Pancreas (tissue), 10 donors: ENCODE results near the gene WNK4. TPM values are rescaled to one million over a fixed set of nuclear protein-coding genes. Genes with fewer than 3 reads are reported as not detected.
A peak's percentile ranks its signal among the peaks of the same experiment; 100 is the strongest.

ENCODE experiments used
- ATAC-seq, 4 donors: fragments of 200-7000 bp; cut with Tn5 transposase; one replicate each; pipeline versions ENCODE4 v1.8.0 to v1.9.1; 2020; ENCODE audit warnings: mild to moderate bottlenecking in 4 of 4, moderate library complexity in 4 of 4
- DNase-seq, 6 donors: peaks; one replicate each; pipeline ENCODE4 v3.0.0-alpha.2; 2020
- FAIRE-seq: peaks from 2 replicates; lab custom pipeline; 2012; peaks lifted over from hg19 to GRCh38; lab: Jason Lieb, UNC
- H3K27ac ChIP-seq, 4 donors: fragments of 200-600 bp; sonication (generic); 1 replicate in 3 of 4; 2 replicates in 1 of 4; pipeline versions ENCODE4 v1.5.0 to v1.8.0; 2020
- H3K27me3 ChIP-seq, 4 donors: fragments of 200-600 bp; one replicate each; pipeline ENCODE4 v1.8.0; 2021
- H3K36me3 ChIP-seq, 3 donors: fragments of 200-600 bp; sonication (generic) in 1 of 3; one replicate each; pipeline versions ENCODE4 v1.5.0 to v1.8.0; 2020 to 2021
- H3K4me1 ChIP-seq, 3 donors: fragments of 200-600 bp; one replicate each; pipeline ENCODE4 v1.8.0; 2021
- H3K4me3 ChIP-seq, 4 donors: fragments of 200-600 bp; sonication (generic) in 2 of 4; one replicate each; pipeline versions ENCODE4 v1.5.0 to v1.8.0; 2020 to 2021
- H3K9me3 ChIP-seq, 4 donors: fragments of 200-600 bp; one replicate each; pipeline ENCODE4 v1.8.0; 2021
- WGBS, 2 donors: extraction: QIAGEN DNeasy Blood & Tissue Kit; methylation state at CpG; one replicate each; pipeline ENCODE4 v1.1.7; 2013; 5-methylcytosine and 5-hydroxymethylcytosine counted together
- intact Hi-C, 3 donors: fragments of 100-400 bp; cut with DNase I; formaldehyde crosslinking; loops; one replicate each; pipeline versions ENCODE4 v1.11.1 to v1.14.2; 2022
- polyA plus RNA-seq, 2 donors: library from polyadenylated mRNA; stranded (reverse); fragments of 200-250 nt; gene quantifications; one replicate each; pipeline ENCODE4 v1.2.3, GENCODE V29; 2013
- total RNA-seq, 6 donors: library from RNA; stranded (reverse); fragmentation: NEBNext Ultra II Directional in 4 of 6; extraction: Animal tissue kit (Norgen Biotek cat#: 25700) in 4 of 6; gene quantifications; one replicate each; pipeline versions ENCODE4 v1.2.1 to v1.2.4, GENCODE V29; 2021 to 2023
- TF ChIP-seq, protein P1 (sequence below), 4 donors: fragments of 200-600 bp; sonication (generic) in 3 of 4; IDR thresholded peaks; one replicate each; pipeline versions ENCODE4 v1.5.0 to v1.8.0; 2021; ENCODE audit warnings: antibody characterized with exemption in 4 of 4
- donor health status: healthy with polysubstance abuse.
- donor health status: DM: no; HTN: no; CAD: no; lungs with moderate emphysema.
- donor health status: DM: no; HTN: no; CAD: no.
- donor health status: control.
- donor health status: control.
- donor health status: Bipolar disorder and iron deficiency.
- donor health status: DM: yes; HTN: yes; CAD: no.
- donor health status: DM: no; HTN: no; CAD: no.
- donor health status: DM: no; HTN: no; CAD: no.
- donor health status: DM: yes; HTN: yes; CAD: no.

WNK4 gene
- total and polyA plus RNA-seq, 8 donors: 0.19 to 4.7 (median 0.53) TPM

DNA sequence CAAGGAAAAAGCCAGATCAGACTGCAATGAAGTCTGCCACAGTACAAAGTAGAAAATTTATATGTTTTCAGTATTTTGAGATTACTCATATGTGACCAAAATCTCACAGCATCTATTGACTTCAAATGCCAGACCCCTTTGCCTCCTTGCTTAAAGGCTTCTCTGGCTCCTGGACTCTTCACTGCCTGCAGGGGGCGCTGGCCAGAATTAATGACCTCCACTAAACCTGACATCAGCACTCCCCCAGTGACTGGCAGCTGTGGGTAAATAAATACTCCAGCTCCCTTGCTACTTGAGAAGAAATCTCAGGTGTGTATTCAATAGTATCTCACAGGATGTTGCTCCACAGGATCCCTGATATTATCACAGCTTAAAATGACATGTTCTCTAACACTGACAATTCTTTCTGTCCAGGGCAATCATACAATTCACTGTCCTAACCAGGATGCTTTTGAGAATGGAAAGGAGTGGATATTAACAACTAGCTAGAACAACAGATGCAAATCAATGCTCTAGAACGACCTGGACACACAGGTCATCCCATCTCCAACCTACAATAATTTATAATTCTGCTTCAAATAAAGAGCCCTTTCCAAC is 39.6 kb downstream of the WNK4 start:
- peak in 3 of 6 donors; percentile 51 to 71 (median 61) for DNase-seq
- Histone ChIP-seq H3K36me3 (peaks cover 0 to 59% (median 21%) of the 10 kb centered on the region in 3 donors), H3K27ac (no peak overlapping the region), H3K9me3 (no peaks in the 10 kb centered on the region), H3K27me3 (no peaks in the 10 kb centered on the region), H3K4me3 (no peak overlapping the region), H3K4me1 (peaks cover 0 to 13% (median 10%) of the 10 kb centered on the region in 3 donors)
- 16 to 21% methylated on average over 2 of the region's 2 CpGs for WGBS, 2 donors
- intact Hi-C loops: loop anchor here in 2 of 3 donors (10.0 kb wide), 2 partner anchors 95 to 115 kb away; no protein-coding TSS in a partner anchor
- TF ChIP-seq, protein P1, sequence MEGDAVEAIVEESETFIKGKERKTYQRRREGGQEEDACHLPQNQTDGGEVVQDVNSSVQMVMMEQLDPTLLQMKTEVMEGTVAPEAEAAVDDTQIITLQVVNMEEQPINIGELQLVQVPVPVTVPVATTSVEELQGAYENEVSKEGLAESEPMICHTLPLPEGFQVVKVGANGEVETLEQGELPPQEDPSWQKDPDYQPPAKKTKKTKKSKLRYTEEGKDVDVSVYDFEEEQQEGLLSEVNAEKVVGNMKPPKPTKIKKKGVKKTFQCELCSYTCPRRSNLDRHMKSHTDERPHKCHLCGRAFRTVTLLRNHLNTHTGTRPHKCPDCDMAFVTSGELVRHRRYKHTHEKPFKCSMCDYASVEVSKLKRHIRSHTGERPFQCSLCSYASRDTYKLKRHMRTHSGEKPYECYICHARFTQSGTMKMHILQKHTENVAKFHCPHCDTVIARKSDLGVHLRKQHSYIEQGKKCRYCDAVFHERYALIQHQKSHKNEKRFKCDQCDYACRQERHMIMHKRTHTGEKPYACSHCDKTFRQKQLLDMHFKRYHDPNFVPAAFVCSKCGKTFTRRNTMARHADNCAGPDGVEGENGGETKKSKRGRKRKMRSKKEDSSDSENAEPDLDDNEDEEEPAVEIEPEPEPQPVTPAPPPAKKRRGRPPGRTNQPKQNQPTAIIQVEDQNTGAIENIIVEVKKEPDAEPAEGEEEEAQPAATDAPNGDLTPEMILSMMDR (IDR thresholded peaks at IDR 0.05): peak in 3 of 4 donors; percentile 37 to 59 (median 44)
- FAIRE-seq: no peak
- ATAC-seq: peak in 2 of 4 donors; percentile 28 to 32

DNA sequence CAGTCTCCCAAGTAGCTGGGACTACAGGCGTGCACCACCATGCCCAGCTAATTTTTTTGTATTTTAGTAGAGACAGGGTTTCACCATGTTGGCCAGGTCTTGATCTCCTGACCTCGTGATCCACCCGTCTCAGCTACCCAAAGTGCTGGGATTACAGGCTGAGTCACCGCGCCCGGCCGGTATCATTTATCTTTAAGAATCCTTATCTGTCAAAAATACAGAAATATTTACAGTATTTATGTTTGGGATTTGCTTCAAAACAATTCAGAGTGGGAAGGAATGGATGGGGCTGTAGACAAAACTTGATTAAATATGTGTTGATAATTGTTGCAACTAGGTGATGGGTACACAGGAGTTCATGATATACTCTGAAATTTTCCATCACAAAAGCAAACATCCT is 40.8 kb downstream of the WNK4 start:
- FAIRE-seq (no peak), DNase-seq (no peak), ATAC-seq (no peak)
- H3K4me1 ChIP-seq: peaks cover 0 to 13% (median 10%) of the 10 kb centered on the region in 3 donors
- H3K9me3 ChIP-seq: no peaks in the 10 kb centered on the region
- TF ChIP-seq, protein P1 (IDR thresholded peaks at IDR 0.05): no peak
- no peak overlapping the region for H3K27ac ChIP-seq
- intact Hi-C loops: loop anchor here in 2 of 3 donors (10.0 kb wide), 2 partner anchors 96 to 116 kb away; no protein-coding TSS in a partner anchor
- peaks cover 0 to 49% (median 12%) of the 10 kb centered on the region in 3 donors for H3K36me3 ChIP-seq
- 91 to 92% methylated on average over 7 of the region's 7 CpGs for whole genome bisulfite sequencing, 2 donors
- no peak overlapping the region for H3K4me3 ChIP-seq
- H3K27me3 ChIP-seq: no peaks in the 10 kb centered on the region

DNA sequence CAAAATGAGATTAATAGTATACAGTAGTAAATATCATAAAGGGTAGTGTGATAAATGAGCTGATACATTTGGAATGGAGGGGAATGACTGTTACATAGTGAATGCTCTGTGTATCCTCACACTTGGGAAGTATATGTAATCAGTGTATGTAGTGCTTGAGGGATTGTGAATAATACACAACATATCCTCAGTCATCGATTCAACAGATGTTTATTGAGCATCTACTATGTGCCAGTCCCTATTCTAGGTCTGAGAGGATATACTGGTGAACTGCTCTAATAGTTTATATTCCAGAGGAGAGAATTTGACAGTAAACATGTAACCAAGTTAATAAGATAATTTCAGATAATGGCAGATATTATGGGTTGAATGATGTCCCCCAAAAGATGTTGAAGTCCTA is 47.1 kb downstream of the WNK4 start:
- 84 to 94% methylated on average over 1 of the region's 1 CpG for WGBS, 2 donors
- TF ChIP-seq, protein P1 (IDR thresholded peaks at IDR 0.05): no peak
- no peak for DNase-seq
- Histone ChIP-seq H3K27me3 (no peaks in the 10 kb centered on the region), H3K4me1 (peaks cover 5 to 20% (median 19%) of the 10 kb centered on the region in 3 donors), H3K36me3 (no peaks in the 10 kb centered on the region), H3K27ac (no peak overlapping the region), H3K9me3 (no peaks in the 10 kb centered on the region), H3K4me3 (no peak overlapping the region)
- FAIRE-seq: no peak
- intact Hi-C loops: loop anchor here in 2 of 3 donors (10.0 kb wide), 2 partner anchors 103 to 123 kb away; no protein-coding TSS in a partner anchor
- no peak for ATAC-seq

DNA sequence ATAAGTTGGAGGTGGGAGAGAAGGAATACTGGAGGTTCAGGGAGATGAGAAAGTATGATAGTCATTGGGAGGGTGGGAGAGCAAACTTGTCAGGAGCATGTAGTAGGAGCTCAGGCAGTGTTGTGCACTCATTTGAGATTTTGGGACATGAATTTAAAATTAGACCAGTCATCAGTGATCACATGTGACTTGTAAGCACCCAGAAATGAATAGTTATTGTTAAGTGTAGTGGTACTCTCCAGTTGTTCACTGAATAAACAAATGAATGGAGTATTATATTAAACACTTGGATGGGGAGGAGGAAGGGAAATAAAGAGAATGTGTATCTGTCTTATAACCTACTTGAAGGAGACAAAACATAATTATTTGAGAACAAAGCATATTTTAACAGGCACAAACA is 50.6 kb downstream of the WNK4 start:
- Histone ChIP-seq H3K4me1 (peaks cover 5 to 16% (median 11%) of the 10 kb centered on the region in 3 donors), H3K36me3 (peaks cover 0 to 5% (median 0%) of the 10 kb centered on the region in 3 donors), H3K27me3 (no peaks in the 10 kb centered on the region), H3K4me3 (no peak overlapping the region), H3K27ac (no peak overlapping the region), H3K9me3 (no peaks in the 10 kb centered on the region)
- DNase-seq: no peak
- no peak for FAIRE-seq
- TF ChIP-seq, protein P1 (IDR thresholded peaks at IDR 0.05): no peak
- intact Hi-C loops: no loop called here
- ATAC-seq: no peak
